ENCODE data around the gene THSD4.
A peak's percentile ranks its signal among the peaks of the same experiment; 100 is the strongest.

THSD4 gene

GRCh38 chr15:71572452-71573053 is 457.3 kb downstream of the THSD4 start:
- H3K9ac ChIP-seq: no peak overlapping the region
- H3K27ac ChIP-seq: no peak overlapping the region
- H3K36me3 ChIP-seq (ENCODE audit: insufficient read depth): no peaks in the 10 kb centered on the region
- H2AFZ ChIP-seq (ENCODE audit: low read depth): no peak overlapping the region
- H3K4me2 ChIP-seq: no peak overlapping the region
- no peaks in the 10 kb centered on the region for H3K4me1 ChIP-seq (ENCODE audit: low read depth, poor library complexity, severe bottlenecking)
- TF ChIP-seq CTCF (conservative IDR thresholded peaks at IDR 0.05; ENCODE audit: low read depth, low read length): no peak
- no peak overlapping the region for H3K4me3 ChIP-seq (IDR thresholded peaks at IDR 0.05; ENCODE audit: insufficient read depth, low read depth, low read length)
- no peaks in the 10 kb centered on the region for H4K20me1 ChIP-seq (ENCODE audit: insufficient read depth)
- H3K27me3 ChIP-seq (ENCODE audit: insufficient read depth, low read depth): no peaks in the 10 kb centered on the region
- no peaks in the 10 kb centered on the region for H3K79me2 ChIP-seq (ENCODE audit: insufficient read depth, low read depth)

GRCh38 chr15:71573599-71573998 is 458.3 kb downstream of the THSD4 start:
- H3K4me2 ChIP-seq: no peak overlapping the region
- H3K79me2 ChIP-seq (ENCODE audit: insufficient read depth, low read depth): no peaks in the 10 kb centered on the region
- H3K27ac ChIP-seq: no peak overlapping the region
- H3K4me1 ChIP-seq (ENCODE audit: low read depth, poor library complexity, severe bottlenecking): no peaks in the 10 kb centered on the region
- no peak for TF ChIP-seq CTCF (conservative IDR thresholded peaks at IDR 0.05; ENCODE audit: low read depth, low read length)
- H4K20me1 ChIP-seq (ENCODE audit: insufficient read depth): no peaks in the 10 kb centered on the region
- H2AFZ ChIP-seq (ENCODE audit: low read depth): no peak overlapping the region
- H3K9ac ChIP-seq: no peak overlapping the region
- H3K27me3 ChIP-seq (ENCODE audit: insufficient read depth, low read depth): no peaks in the 10 kb centered on the region
- H3K4me3 ChIP-seq (IDR thresholded peaks at IDR 0.05; ENCODE audit: insufficient read depth, low read depth, low read length): no peak overlapping the region
- no peaks in the 10 kb centered on the region for H3K36me3 ChIP-seq (ENCODE audit: insufficient read depth)

- no peaks in the 10 kb centered on the region for H3K27me3 ChIP-seq (ENCODE audit: insufficient read depth, low read depth)
- H3K4me3 ChIP-seq (IDR thresholded peaks at IDR 0.05; ENCODE audit: insufficient read depth, low read depth, low read length): no peak overlapping the region
- no peaks in the 10 kb centered on the region for H3K79me2 ChIP-seq (ENCODE audit: insufficient read depth, low read depth)
- no peak overlapping the region for H3K9ac ChIP-seq
- no peak overlapping the region for H3K27ac ChIP-seq
- no peaks in the 10 kb centered on the region for H4K20me1 ChIP-seq (ENCODE audit: insufficient read depth)
- TF ChIP-seq CTCF (conservative IDR thresholded peaks at IDR 0.05; ENCODE audit: low read depth, low read length): peak; percentile 65
- H2AFZ ChIP-seq (ENCODE audit: low read depth): no peak overlapping the region
- no peaks in the 10 kb centered on the region for H3K4me1 ChIP-seq (ENCODE audit: low read depth, poor library complexity, severe bottlenecking)
- no peaks in the 10 kb centered on the region for H3K36me3 ChIP-seq (ENCODE audit: insufficient read depth)
- H3K4me2 ChIP-seq: no peak overlapping the region
Measured at GRCh38 chr15:71575474-71576045, 460.3 kb downstream of the THSD4 start.

GRCh38 chr15:71577071-71577470 is 461.8 kb downstream of the THSD4 start:
- no peak overlapping the region for H3K27ac ChIP-seq
- no peak overlapping the region for H3K4me2 ChIP-seq
- no peaks in the 10 kb centered on the region for H3K36me3 ChIP-seq (ENCODE audit: insufficient read depth)
- no peak overlapping the region for H2AFZ ChIP-seq (ENCODE audit: low read depth)
- H3K27me3 ChIP-seq (ENCODE audit: insufficient read depth, low read depth): no peaks in the 10 kb centered on the region
- no peak overlapping the region for H3K4me3 ChIP-seq (IDR thresholded peaks at IDR 0.05; ENCODE audit: insufficient read depth, low read depth, low read length)
- no peaks in the 10 kb centered on the region for H4K20me1 ChIP-seq (ENCODE audit: insufficient read depth)
- TF ChIP-seq CTCF (conservative IDR thresholded peaks at IDR 0.05; ENCODE audit: low read depth, low read length): no peak
- no peaks in the 10 kb centered on the region for H3K79me2 ChIP-seq (ENCODE audit: insufficient read depth, low read depth)
- H3K9ac ChIP-seq: no peak overlapping the region
- no peaks in the 10 kb centered on the region for H3K4me1 ChIP-seq (ENCODE audit: low read depth, poor library complexity, severe bottlenecking)
